Ammon's horn (tissue), 1 donor: ENCODE measurements around the gene KMT2A.
"Not testable (repeated sequence)": the region's sequence is repeated elsewhere in the genome, so short reads cannot be mapped to it uniquely, and the experiment has no call there.

Source experiments
- DNase-seq: peaks from one replicate; pipeline ENCODE4 v3.0.0-alpha.2; 2016; ENCODE audit warnings: low spot score

Gene KMT2A

DNA sequence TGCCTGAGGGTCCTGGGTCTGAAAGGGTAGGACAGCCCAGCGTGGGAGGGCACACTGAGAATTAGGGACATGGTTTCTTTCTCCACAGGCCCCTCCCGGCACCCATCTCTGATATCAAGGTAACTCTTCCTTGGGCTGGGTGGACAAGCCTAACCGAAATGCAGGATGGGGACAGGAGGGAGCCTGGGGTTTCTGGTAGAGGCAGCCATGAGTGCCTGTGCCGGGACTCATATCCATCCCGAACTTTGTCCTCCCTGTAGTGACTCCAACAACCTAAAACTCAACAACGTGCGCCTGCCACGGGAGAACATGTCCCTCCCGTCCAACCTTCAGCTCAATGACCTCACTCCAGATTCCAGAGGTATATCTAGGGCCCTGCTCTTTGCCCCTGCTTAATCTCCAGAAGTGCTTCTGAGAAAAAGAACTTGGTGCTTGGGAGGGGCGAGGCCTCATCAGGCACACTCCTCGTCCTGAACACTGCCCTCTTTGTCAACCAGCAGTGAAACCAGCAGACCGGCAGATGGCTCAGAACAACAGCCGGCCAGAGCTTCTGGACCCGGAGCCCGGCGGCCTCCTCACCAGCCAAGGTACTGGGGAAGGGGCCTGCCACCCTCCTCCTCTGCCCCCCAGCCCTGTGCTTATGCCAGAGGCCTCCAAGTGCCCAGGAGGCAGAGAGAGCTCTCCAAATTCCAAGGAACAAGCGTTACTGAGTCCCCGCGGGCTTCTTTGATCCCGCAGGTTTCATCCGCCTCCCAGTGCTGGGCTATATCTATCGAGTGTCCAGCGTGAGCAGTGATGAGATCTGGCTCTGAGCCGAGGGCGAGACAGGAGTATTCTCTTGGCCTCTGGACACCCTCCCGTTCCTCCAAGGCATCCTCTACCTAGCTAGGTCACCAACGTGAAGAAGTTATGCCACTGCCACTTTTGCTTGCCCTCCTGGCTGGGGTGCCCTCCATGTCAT lies 97.8 kb downstream of the KMT2A start:
- DNase-seq, result peak; percentile 74

- no peak for DNase-seq
Measured at GRCh38 chr11:118535261-118535660, 99.0 kb downstream of the KMT2A start.

GRCh38 chr11:118536726-118537125 lies 100.4 kb downstream of the KMT2A start:
- DNase-seq, result no peak

DNA sequence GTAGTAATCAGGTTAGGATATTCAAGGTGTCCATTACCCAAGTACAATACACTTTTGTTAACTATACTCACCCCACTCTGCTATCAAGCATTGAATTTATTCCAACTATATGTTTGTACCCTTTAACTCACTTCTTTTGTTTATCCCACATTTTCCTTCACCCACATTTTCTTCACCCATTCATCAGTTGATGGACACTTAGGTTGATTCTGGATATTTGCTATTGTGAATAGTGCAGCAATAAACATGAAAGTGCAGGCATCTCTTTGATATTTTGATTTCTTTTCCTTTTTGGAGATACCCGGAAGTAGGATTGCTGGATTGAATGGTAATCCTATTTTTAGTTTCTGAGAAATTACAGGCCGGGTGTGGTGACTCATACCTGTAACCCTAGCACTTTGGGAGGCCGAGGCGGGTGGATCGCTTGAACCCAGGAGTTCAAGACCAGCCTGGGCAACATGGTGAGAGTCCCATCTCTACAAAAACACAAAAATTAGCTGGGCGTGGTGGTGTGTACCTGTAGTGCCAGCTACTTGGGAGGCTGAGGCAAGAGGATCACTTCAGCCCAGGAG lies 101.2 kb downstream of the KMT2A start:
- no peak for DNase-seq

- no peak for DNase-seq
Measured at GRCh38 chr11:118544010-118544646, 107.8 kb downstream of the KMT2A start.

DNA sequence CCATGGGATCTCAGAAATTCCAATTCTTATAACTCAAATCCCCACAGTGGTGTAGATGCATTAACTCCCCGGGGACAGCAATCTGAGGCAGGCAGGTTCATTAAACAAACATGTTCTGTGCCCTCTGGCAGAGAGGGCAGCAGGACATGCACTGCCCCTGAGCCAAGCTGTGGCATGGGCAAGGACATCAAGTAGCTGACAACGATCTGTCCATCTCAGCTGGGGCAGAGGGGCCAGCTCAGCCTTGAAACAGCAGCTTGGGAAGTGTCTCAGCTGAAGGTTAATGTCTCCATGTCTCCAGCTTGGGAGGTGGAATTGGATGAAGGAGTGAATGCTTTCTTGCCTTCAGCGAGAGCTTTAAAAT lies 108.3 kb downstream of the KMT2A start:
- DNase-seq, result no peak

DNA sequence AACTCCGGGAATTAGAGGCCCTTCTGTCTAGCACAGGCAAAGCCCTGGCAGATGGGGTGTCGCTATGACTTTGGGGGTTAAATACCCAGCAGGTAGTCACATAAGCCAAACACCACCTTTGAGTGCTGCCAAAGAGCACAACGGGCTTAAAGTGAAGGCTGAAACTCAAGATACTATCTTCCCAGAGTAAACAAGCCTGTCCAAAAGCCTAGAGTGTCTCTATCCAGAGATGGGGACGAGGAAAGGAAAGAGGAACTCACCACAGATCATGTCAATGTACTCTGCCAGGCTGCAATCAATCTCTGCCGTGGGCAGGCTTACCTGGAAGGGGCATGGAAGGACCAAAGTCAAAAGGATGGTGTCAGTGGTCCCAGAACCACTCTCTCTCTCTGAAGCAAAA lies 109.2 kb downstream of the KMT2A start:
- no peak for DNase-seq

DNA sequence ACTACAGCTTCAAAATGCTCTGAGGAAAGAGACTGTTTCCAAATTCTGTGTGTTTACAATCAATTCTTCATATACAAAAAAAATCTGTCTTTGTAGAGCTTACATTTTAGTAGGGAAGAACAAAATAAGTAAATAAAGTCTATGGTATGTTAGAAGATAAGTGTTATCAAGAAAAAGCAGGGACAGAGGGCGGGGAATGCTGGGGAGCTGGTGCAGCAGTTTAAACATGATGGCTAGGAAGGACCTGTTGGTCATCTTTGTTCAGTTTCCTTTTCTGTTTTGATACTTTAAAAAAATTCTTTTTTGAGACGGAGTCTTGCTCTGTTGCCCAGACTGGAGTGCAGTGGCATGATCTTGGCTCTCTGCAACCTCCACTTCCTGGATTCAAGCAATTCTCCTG lies 110.8 kb downstream of the KMT2A start:
- DNase-seq, result no peak

DNA sequence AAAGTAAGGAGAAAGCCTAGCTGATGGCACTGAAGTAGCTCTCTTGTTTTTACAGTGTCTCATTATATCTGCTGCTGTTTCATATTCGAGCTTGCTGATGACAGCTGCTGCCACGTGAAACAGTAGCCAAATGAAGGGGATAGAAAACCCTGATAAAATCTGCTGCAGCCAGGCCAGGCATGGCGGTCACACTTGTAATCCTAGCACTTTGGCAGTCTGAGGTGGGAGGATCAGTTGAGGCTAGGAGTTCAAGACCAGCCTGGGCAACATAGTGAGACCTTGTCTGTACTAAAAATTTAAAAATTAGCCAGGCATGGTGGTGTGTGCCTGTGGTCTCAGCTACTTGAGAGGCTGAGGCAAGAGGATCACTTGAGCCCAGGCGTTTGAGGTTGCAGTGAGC lies 116.0 kb downstream of the KMT2A start:
- DNase-seq, result no peak

GRCh38 chr11:118560806-118561205 lies 124.5 kb downstream of the KMT2A start:
- DNase-seq, result no peak

GRCh38 chr11:118565051-118565450 lies 128.8 kb downstream of the KMT2A start:
- DNase-seq, result peak; percentile 41

DNA sequence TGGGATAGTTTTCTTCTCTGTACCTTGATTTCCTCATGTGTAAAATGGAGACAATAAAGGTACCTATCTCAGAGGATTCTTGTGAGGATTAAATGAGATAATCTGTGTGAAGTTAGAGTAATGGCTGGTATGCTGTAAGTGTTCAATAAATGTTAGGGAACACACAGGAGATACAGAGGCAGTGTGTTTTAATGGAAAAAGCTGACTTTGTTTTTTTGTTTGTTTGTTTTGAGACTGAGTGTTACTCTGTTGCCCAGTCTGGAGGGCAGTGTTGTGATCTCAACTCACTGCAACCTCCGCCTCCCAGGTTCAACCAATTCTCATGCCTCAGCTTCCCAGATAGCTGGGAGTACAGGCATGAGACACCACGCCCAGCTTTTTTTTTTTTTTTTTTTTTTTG lies 133.4 kb downstream of the KMT2A start:
- DNase-seq, result no peak

DNA sequence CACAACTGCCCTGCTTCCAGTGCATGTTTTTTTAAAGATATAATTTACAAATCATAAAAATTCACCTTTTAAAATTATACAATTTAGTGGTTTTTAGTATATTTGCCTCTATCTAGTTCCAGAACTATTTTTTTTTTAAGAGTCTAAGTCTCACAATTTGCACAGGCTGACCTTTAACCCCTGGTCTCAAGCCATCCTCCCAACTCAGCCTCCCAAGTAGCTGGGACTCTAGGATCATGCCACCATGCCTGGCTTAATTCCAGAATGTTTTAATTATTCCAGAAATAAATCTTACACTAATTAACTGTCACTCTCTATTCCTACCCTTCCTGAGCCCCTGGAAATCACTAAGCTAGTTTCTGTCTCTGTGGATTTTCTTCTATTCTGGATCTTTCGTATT lies 134.5 kb downstream of the KMT2A start:
- no peak for DNase-seq

DNA sequence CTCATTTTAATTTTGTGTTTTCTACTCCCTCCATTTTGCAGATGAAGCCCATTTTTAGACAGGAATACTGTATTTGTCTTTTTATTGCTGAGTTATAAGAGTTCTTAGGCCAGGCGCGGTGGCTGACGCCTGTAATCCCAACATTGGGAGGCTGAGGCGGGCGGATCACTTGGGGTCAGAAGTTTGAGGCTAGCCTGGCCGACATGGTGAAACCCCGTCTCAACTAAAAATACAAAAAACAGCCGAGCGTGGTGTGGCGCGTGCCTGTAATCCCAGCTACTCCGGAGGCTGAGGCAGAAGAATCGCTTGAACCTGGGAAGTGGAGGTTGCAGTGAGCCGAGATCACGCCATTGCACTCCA lies 135.4 kb downstream of the KMT2A start:
- DNase-seq, result not testable (repeated sequence)

DNA sequence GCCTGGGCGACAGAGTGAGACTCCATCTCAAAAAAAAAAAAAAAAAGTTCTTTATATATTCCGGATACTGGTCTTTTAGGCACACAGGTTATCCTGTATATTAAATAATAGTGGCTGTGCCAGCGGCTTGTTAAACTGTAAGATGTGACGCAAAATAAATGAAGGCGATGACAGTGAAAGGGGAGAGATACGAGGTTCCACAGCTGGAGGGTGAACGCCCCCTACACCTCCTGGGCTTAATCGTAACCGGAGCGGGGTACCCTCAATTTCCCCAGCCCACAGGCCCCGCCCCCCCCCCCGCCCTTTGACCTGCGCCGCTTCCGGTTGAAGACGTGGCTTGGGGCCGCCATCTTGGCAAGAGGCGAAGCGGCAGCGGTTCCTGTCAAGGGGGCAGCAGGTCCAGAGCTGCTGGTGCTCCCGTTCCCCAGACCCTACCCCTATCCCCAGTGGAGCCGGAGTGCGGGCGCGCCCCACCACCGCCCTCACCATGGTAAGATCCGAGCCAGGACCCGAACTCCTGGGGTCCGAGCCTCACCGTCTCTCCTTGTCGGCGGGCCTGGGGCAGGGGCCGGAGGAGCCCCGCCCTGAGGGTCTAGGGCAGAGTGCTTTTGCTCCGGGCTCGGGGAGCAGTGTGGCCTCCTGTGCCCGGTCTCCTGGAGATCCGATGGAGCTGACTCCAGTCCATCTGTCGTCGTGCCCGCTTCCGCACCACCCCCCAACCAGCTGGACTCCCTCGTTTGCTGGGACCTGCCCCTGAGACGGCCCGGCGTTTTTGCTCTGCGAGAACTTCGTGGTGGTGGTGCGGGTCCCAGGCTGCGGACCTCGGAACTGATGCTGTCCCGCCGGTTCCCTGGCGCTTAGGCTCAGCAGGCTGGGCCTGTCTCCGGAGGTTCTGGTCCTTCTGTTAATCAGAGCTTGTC lies 136.0 kb downstream of the KMT2A start, which contains the start of gene ARCN1:
ARCN1 (plus strand) TSS at position 349 of the 920 bp plus-strand sequence; CDS start at position 488, 139 bp downstream.
- DNase-seq, result peak; percentile 87

GRCh38 chr11:118572981-118573550 lies 136.8 kb downstream of the KMT2A start:
- DNase-seq, result no peak

DNA sequence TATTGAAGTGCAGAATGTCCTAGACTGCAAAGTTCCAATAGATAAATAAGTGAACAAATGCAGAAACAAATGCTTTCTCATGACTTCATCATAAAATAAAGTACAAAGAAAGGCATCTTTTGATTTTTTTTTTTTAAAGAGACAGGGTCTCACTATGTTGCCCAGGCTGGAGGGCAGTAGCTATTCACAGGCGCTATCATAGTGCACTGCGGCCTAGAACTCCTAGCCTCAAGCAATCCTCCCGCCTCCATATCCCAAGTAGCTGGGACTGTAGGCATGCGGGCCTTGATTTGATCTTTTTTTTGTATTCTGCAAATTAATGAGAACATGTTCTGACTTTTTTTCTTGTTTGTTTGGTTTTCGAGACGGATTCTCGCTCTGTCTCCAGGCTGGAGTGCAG lies 138.3 kb downstream of the KMT2A start:
- no peak for DNase-seq
